NCI-H2029 treated with DMSO at 0.1 percent for 48 hours (cell line): Measurements from ENCODE around the gene CEACAM19.
A peak's percentile ranks its signal among the peaks of the same experiment; 100 is the strongest.
"Not testable (repeated sequence)": the region's sequence is repeated elsewhere in the genome, so short reads cannot be mapped to it uniquely, and the experiment has no call there.

Experiments
- DNase-seq: peaks from one replicate; lab custom pipeline; 2025; lab: John Stamatoyannopoulos, UW

Gene CEACAM19

DNA sequence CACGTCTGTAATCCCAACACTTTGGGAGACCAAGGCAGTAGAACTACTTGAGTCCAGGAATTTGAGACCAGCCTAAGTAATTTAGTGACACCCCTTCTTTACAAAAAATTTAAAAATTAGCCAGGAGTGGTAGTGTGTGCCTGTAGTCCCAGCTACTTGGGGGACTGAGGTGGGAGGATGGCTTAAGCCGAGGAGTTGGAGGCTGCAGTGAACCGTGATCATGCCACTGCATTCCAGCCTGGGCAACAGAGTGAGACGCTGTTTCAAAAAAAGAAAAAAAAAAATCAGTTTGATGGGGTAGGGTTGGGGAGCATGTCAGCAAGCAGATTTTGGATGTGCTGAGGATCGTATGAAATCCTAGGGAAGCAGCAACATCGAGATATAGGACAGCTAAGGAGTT is 4.2 kb downstream of the CEACAM19 start:
- DNase-seq: no peak

DNA sequence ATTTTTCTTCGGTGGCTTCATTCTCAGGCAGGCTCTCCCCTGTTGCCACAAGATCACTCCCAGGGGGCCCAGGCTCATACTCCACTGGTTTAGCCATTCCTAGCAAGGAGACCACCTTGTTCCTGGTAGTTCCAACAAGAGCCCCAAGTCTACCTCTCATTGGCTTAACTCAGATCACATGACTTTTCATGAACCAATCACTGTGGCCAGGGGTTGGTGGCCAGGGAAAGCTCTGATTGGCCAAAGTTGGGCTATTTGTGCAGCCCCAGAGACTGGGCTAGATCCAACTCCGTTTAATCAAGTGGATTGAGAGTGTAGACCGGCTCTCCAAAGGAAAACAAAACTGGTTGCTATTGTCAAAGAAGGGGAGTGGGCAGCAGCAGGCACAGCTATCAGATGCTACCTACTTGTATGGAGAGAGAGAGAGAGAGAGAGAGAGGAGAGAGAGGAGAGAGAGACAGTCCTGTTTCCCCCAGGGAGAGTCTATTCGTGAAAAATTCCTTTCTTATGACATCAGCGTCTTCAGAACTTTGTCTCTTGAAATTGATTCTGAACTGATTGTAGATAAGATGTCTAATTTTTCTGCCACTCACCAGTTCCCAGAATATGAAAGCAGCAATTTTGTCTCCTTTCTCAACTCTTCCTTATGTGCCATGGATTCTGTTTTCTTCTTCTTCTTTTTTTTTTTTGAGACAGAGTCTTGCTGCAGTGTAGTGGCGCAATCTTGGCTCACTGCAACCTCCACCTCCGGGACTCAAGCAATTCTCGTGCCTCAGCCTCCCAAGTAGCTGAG is 5.9 kb downstream of the CEACAM19 start:
- peak; percentile 16 for DNase-seq

DNA sequence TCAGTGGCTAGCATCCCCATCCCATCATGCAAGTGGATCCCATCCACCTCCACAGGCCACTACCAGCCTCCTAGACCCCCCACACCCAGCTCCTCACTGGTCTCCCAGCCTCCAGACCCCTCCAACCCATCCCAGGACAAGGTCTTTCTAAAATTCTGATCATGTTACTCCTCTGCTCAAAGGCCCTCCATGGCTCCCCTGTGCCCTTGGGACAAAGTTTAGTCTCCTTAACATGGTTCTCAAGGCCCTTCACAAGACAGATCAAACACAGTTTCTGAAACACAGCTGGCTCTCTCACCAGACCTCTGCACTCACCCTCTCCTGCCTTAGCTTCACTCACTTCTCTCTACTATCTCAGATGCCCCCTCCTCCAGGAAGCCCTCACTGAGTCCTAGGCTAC is 9.3 kb downstream of the CEACAM19 start:
- no peak for DNase-seq

DNA sequence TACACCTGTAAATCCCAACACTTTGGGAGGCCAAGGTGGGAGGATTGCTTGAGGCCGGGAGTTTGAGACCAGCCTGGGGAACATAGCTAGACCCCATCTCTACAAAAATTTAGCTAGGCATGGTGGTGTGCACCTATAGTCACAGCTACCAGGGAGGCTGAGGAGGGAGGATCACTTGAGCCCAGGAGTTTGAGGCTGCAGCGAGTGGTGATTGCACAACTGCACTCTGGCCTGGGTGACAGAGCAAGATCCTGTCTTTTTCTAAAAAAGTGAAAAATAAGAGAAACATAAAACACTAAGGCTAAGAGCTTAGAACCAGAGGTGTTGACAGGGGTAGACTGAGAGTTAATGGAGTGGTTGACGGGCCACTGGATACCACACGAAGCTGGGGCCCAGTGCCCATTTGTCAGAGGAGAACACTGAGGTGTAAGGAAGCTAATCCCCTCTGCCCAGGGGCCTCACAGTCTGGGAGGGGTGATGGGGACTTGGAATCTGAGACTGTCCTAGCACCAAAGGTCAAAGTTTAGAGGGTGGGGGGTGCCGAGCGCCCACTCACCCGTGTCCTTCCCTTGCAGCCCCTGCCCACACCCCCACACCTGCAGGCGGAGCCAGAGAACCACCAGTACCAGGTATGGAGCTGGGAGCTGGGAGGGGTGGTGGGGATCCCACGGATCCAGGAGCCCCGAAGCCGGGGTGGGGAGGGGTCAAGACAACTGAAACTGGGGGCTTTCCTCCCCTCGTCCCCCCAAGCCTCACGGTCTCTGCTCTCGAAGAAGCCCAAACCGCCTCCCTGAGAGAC is 10.9 kb downstream of the CEACAM19 start:
- no peak for DNase-seq

DNA sequence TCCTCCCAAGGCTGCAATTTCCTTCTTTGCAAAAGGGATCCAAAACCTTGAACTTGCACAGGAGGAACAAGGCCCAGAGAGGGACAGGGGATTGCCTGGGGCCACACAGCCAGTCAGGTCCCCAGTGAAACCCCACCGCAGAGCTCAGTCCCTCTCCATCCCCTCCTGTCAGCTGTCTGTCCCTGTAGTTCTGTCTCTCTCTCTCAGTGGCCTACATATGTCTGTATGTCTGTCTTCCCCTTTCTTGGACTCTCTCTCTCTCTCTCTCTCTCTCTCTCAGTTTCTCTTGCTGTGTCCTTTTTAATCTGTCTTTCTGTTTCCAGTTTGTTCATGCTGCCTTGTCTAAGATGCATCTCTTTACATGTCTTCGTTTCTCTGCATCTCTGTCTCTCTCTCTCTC is 11.5 kb downstream of the CEACAM19 start:
- DNase-seq: no peak

DNA sequence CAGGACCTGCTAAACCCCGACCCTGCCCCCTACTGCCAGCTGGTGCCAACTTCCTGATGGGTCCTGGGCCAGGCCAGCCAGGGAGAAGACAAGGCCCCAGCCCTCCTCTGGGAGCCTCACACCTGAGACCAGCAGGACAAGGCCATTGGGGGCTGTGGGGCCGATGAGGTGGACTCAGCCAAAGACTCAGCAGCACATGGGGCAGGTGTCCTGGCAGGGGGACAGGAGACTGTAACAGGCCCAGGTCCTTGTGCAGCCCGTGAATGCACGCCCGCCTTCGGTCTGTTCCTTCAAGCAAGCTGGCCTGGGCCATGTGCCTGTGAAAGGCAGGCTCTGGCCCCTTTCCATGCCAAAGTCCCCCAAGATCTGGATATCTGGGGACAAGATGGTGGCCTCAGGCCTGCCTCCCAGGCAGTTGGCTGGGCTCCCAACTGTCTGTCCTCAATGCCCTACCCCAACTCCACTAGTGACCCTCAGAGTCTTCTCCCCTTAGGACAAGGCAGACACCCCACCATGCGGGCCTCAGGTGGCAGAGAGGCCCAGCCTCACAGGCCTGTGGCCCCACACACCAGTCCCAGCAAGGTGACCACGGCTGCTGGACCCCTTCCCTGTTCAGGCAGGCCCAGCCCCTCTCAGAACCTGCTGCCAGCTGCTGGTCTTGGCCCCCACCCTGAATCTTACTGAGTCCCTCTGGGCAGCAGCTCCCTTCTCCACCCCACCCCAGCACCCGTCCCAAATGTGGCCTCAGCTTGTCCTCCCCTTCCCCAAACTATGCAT is 12.3 kb downstream of the CEACAM19 start:
- DNase-seq: no peak

DNA sequence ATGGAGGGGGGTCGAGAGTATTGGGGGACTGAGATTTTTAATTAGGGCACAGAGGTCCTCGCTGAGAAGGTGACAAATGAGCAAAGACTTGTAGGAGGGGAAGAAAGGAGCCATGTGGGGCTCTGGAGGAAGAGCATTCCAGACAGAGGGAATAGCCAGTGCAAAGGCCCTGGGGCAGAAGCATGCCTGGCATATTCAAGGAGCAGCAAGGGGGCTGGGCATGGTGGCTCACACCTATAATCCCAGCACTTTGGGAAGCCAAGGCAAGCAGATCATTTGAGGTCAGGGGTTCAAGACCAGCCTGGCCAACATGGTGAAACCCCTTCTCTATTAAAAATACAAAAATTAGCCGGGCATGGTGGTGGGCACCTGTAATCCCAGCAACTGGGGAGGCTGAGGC is 13.1 kb downstream of the CEACAM19 start:
- DNase-seq: not testable (repeated sequence)

DNA sequence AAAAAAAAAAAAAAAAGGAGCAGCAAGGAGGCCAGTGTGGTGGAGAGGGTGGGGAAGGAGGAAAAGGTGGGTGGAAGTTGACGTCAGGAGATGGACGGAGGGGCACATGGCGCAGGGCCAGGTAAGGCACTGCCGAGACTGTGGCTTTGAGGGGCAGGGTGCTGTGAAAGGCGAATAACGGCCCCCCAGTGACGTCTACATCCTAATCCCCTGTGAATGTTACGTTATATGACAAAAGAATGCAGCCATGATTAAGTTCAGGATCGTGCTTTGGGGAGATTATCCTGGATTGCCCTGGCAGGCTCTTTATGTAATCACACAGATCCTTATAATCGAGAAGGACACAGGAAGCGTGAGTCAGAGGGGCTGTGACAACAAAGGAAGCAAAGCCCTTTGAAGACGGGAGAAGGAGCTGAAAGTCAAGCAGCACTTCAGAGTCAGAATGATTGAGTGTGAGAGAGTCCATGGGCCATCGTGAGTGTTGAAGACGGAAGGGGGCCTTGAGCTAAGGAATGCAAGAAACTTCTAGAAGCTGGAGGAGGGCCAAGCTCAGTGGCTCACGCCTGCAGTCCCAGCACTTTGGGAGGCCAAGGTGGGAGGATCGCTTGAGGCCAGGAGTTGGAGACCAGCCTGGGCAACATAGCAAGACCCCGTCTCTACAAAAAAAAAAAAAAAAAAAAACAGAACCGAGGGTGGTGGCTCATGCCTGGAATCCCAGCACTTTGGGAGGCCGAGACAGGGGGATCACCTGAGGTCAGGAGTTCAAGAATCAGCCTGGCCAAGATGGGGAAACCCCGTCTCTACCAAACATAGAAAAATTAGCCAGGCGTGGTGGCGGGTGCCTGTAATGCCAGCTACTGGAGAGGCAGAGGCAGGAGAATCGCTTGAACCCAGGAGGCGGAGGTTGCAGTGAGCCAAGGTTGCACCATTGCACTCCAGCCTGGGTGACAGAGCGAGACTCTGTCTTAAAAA is 13.9 kb downstream of the CEACAM19 start:
- DNase-seq: no peak

DNA sequence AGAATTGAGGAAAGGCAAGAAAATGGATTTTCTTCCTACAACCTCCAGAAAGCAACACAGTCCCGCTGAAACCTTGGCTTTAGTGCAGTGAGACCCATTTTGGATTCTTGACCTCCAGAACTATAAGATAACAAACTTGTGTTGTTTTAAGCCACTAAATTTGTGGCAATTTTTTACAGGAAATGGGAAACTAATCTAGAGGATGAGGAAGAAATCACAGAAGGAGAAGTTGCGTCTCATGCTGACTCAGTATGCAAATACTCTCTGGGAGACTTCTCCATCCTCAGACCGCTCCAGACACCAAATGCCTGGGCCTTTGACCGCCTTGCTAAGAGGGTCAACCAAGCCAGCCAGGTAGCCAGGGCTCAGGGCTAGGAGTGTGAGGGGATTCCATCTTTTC is 14.6 kb downstream of the CEACAM19 start:
- DNase-seq: no peak

DNA sequence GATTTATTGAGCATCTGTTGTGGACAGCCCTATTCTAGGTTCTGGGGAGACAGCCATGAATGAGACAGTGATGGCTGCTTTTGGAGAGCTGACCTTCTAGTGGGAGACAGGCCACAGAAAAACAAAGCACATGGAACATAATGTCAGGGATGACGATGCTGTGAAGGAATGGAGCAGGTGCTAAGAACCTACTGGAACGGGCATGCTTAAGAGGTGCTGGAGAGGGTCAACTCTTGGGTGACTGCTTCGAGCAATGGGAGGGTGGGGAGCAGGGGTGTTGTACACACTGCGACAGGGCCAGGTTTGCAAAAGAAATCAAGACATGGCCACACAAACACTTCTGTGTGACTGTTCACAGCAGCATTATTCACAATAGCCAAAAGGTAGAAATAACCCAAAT is 15.6 kb downstream of the CEACAM19 start:
- DNase-seq: no peak

DNA sequence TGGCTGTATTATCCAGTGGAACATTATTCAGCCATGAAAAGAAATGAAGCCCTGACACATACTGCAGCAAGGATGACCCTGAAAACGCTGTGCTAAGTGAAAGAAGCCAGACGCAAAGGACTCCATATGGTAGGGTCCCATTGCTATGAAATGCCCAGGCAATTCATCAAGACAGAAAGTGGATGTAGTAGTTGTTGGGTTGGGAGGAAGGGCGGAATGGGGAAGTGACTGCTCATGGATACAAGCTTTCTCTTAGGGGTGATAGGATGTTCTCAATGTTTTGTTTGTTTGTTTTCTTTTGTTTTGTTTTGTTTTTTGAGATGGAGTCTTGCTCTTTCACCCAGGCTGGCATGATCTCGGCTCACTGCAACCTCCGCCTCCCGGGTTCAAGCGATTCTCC is 16.6 kb downstream of the CEACAM19 start:
- DNase-seq: no peak

DNA sequence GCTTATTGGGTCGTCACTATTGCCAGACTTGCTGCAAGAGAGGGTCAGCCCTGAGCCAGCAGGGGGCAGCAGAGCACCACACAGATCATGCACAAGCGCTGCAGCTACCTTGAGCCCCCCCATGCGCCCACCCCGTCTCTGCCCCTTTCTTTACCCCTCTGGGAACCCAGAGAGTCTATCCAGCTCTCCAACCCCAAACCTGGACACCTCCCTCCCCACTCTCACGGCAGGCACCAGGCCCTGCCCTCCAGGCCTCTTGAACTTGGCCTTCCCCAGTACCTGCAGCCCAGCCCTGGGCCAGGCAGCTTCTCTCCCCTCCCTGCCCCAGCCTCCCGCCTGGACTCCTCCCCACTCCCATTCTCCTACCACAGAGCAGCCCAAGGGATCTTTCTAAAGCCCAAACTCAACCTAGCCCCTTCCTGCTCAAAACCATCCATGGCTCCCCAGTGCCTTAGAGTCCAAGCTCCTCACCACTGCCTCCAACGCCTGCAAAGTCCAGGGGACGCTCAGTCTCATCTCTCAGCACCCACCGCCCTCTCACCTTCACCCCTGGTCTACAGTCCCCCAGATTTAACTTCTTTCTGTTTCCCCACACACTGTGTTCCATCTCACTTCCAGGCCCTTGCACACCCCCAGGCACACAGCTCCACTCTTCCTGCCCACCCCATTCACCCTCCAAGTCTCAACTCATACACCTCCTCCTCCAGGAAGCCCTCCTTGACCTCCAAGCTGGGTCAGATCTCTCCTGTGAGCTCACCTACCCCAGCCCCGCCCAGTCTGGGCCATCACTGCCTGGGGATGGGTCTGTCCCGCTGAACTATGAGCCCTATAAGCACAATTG is 18.2 kb downstream of the CEACAM19 start:
- DNase-seq: peak; percentile 38

DNA sequence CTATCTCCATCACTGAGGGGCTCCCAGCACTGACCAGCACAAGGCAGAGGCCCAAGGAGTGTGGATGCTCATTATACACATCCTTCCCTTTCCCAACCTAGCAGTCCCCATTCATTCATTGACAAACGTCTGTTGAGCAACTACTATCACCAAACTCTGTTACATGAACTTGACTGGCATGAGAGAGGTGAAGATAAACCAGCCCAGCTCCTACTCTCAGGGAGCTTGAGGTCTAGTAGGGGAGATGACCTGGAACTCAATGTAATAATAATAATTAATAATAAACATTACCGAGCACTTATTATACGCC is 18.8 kb downstream of the CEACAM19 start:
- no peak for DNase-seq

DNA sequence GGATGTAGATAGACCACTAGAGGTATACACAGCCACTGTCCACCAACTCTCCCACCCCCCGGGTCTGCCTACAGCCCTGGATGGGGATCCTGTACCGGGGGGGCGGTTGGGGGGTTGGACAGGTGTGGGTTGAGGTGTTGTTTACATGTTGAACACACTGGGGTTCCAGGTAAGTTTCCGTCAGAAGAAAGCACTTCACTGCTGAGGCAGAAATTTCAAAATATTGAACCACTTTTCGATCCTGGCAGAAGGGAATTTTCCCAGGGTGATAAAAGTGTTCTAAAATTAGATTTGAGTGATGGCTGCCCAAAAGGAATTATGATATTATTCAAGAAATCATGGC is 21.1 kb downstream of the CEACAM19 start:
- DNase-seq: no peak

DNA sequence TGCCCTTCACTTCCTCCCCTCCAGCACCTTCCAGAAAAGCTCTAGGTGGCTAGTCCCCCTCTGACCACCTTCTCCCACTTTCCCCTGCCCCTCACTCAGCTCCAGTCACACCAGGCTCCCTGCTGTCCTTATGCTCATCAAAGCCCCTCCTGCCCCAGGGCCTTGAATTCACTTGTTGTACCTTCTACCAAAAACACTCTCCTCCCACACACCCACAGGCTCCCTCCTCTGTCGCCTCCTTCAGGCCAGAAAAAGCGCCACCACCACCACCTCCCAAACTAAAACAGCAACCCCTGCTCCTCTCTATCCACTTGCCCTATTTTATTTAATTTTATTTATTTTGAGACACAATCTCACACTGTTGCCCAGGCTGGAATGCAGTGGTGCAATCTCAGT is 22.9 kb downstream of the CEACAM19 start:
- DNase-seq: no peak

DNA sequence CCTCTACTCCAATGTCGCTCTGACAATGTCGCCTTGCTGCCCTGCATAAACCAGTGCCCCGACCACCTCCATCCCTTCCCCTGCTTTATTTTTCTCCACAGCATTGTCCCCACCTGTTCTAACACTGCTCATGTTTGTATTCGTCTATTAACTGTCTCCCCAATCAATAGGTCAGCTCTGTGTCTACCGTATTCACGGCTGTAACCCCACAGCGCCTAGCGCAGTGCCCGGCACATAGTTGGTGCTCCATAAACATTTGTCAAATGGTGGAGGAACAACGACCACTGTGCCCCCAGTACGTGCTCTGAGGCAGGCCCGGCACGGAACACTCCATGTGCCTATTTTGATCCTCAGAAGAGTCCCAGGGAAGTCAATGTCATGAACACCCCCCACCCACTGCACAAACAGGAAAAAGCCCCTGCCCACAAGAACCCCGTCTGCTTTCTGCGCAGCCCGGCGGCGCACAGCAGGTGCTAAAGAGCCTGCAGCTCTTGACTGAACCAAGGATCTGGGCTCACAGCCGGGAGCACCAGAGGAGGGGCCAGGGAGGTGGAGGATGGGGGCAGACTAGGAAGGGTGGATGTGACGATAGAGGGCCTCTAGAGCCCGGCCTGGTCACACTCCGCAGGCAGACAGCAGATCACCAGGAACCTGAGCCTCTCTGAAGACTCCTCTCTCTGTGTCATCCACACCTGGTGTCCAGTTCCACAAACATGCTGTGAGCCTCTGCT is 25.8 kb downstream of the CEACAM19 start:
- DNase-seq: peak; percentile 93

DNA sequence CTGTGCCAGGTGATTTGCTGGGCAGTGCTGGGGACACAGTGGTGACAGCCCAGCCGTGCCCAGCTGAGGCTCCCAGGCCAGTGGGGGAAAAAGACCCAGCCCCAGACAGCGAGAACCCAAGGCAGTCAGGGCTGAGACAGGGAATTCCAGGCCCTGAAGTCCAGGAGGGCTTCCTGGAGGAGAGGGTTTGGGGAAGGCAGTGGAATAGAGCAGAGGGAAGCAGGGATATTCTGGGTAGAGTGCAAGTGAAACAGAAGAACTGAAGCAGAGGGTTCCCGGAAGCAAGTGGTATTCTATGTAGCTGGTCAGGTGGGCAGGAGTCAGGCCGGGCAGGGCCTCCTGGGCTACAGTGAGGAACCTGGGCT is 26.4 kb downstream of the CEACAM19 start:
- peak; percentile 53 for DNase-seq

DNA sequence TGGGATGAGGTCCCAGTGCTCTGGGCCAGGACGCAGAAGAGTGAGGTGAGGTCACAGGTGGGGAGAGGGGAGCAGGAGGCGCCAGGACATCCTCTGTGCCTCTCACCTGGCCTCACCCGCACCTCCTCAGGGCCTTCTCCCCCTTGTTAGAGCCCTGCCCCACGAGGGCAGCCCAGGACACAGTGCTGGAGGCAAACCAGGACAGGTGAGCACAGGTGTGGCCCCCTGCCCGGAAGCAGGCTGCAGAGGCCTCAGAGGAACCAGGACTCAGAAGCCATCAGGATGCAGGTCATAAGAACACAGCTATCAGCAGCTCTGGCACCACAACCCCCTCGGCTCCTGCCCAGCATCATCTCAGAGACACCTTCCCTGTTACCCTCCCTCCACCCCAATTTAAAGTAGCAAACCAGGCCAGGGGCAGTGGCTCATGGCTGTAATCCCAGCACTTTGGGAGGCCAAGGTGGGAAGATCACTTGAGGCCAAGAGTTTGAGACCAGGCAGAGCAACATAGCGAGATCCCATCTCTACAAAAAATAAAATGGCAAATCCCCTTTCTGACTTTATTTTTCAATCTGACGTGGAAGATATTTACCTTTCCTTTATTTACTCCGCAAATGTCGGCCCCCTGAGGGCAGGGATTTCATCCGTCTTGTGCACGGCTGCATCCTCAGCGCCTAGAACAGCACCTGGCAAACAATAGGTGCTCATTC is 27.4 kb downstream of the CEACAM19 start, which contains the start of gene CEACAM16:
Gene CEACAM16 (plus strand): TSS at position 660 of the 710 bp plus-strand sequence. CDS start 2,306 bp downstream, outside the sequence.
- DNase-seq: no peak

DNA sequence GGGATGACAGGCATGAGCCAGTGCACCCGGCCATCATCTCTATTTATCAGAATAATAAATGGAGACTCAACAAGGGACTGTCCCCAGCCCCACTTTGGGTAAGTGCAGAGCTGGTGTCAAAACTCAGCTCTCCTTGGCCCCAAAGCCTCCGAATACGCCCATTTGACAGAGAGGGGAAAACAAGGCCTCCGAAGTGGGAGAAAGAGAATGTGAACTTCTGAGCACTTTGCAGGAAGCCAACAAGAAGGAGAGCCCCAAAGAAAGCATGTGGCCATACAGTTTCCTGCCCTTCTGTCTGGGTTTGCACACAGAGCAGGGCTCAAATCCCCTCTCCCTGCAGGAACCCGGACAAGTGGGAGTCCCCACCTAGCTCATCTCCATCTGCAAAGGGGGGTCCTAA is 29.3 kb downstream of the CEACAM19 start:
- no peak for DNase-seq
